Breast epithelium (tissue), 4 donors: ENCODE data around the gene SYNE1. TPM values are rescaled to one million over a fixed set of nuclear protein-coding genes. Genes with fewer than 3 reads are reported as not detected.

Experiments
- DNase-seq, 2 donors: peaks; one replicate each; pipeline ENCODE4 v3.0.0-alpha.2; 2019; ENCODE audit warnings: low spot score in 2 of 2
- H3K27ac ChIP-seq, 2 donors: fragments of 200-600 bp; sonication (generic) in 1 of 2; one replicate each; pipeline ENCODE4 v1.5.1; 2016 to 2019; ENCODE audit warnings: mild to moderate bottlenecking in 1 of 2
- H3K27me3 ChIP-seq, 2 donors: fragments of 200-600 bp; sonication (generic) in 1 of 2; one replicate each; pipeline versions ENCODE4 v1.5.1 to v1.6.0; 2017 to 2019; ENCODE audit warnings: control low read depth in 1 of 2, mild to moderate bottlenecking in 1 of 2
- H3K36me3 ChIP-seq: fragments of 200-600 bp; one replicate; pipeline ENCODE4 v1.5.1; 2019
- H3K4me1 ChIP-seq, 2 donors: fragments of 200-600 bp; sonication (generic); one replicate each; pipeline ENCODE4 v1.5.1; 2016 to 2019; ENCODE audit warnings: control low read depth in 1 of 2
- H3K4me3 ChIP-seq, 3 donors: fragments of 200-600 bp; sonication (generic); 1 replicate in 2 of 3; 2 replicates in 1 of 3; pipeline ENCODE4 v1.5.1; 2016 to 2019; ENCODE audit warnings: mild to moderate bottlenecking in 3 of 3, moderate library complexity in 2 of 3
- H3K9me3 ChIP-seq, 2 donors: fragments of 200-600 bp; sonication (generic) in 1 of 2; one replicate each; pipeline ENCODE4 v1.5.1; 2016 to 2019; ENCODE audit warnings: control low read depth in 1 of 2
- POLR2A ChIP-seq: fragments of 450-650 bp; IDR thresholded peaks from one replicate; pipeline ENCODE4 v1.6.1; 2016; ENCODE audit warnings: antibody characterized with exemption, mild to moderate bottlenecking, moderate library complexity
- POLR2AphosphoS5 ChIP-seq, 3 donors: sonication (generic); formaldehyde crosslinking; IDR thresholded peaks; one replicate each; pipeline ENCODE4 v1.6.1; 2017; ENCODE audit warnings: antibody characterized with exemption in 3 of 3
- intact Hi-C: fragments of 100-400 bp; cut with DNase I; formaldehyde crosslinking; loops from one replicate; pipeline ENCODE4 v1.15.1; 2023; ENCODE audit warnings: low total_unique reads
- total RNA-seq, 3 donors: library from RNA; depleted of rRNA; stranded (reverse); fragments of >200 nt; gene quantifications; one replicate each; pipeline ENCODE4 v1.1.0, GENCODE V29; 2016
- TF ChIP-seq, protein P1 (sequence below), 3 donors: fragments of 450-650 bp; IDR thresholded peaks; one replicate each; pipeline ENCODE4 v1.5.1; 2016 to 2017; ENCODE audit warnings: antibody characterized with exemption in 3 of 3, mild to moderate bottlenecking in 3 of 3, moderate library complexity in 3 of 3

SYNE1 gene
- total RNA-seq, 3 donors from 2014 or later: 80.9 to 106 (median 95.7) TPM

DNA sequence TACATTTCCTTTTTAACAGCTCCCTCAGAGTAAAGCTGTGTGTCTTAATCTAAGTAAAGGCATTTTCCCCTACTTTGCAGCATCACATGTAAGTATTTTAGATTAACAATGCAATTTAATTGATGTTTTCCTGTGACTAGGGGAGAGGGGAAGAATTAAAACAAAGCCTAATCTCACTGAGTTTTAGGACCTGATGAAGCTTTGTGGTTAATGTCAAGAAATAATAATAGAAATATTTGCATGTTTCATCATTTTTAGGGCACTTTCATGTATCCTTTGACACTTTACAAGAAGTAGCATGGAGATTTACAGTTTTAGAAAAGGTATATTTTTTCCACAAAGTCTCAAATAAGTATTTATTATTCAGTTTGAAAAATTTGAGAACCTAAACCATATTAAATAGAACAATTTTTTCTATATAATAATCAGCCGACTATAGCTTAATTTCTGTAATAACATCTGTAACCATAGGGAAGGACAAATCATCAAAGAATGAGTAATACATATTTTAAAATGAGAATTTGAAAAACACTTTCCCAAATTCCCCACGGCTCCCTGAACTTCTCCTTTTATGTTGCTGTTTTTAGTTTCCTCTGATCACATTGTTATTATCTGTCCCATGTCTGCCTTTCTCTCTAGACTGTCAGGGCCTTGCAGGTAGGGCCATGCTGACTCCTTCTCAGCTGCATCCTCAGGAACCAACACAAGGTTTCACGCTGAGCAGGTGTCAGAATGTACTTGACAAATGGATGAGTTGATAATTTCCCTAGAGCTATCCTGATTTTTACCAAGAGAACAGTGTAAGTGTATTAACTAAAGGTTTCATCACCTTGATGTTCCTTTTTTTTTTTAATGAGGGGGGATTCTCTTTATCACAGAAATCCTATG, 338.1 kb downstream of the SYNE1 start:
- H3K9me3 ChIP-seq: no peaks in the 10 kb centered on the region
- no peaks in the 10 kb centered on the region for H3K27me3 ChIP-seq
- H3K4me3 ChIP-seq: no peak overlapping the region
- no peak for DNase-seq
- no peak overlapping the region for H3K27ac ChIP-seq
- no peaks in the 10 kb centered on the region for H3K4me1 ChIP-seq
- intact Hi-C loops: no loop called here
- H3K36me3 ChIP-seq: no peaks in the 10 kb centered on the region
- TF ChIP-seq POLR2AphosphoS5 (IDR thresholded peaks at IDR 0.05): no peak
- no peak for TF ChIP-seq POLR2A
- TF ChIP-seq, protein P1, sequence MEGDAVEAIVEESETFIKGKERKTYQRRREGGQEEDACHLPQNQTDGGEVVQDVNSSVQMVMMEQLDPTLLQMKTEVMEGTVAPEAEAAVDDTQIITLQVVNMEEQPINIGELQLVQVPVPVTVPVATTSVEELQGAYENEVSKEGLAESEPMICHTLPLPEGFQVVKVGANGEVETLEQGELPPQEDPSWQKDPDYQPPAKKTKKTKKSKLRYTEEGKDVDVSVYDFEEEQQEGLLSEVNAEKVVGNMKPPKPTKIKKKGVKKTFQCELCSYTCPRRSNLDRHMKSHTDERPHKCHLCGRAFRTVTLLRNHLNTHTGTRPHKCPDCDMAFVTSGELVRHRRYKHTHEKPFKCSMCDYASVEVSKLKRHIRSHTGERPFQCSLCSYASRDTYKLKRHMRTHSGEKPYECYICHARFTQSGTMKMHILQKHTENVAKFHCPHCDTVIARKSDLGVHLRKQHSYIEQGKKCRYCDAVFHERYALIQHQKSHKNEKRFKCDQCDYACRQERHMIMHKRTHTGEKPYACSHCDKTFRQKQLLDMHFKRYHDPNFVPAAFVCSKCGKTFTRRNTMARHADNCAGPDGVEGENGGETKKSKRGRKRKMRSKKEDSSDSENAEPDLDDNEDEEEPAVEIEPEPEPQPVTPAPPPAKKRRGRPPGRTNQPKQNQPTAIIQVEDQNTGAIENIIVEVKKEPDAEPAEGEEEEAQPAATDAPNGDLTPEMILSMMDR (IDR thresholded peaks at IDR 0.05): no peak

DNA sequence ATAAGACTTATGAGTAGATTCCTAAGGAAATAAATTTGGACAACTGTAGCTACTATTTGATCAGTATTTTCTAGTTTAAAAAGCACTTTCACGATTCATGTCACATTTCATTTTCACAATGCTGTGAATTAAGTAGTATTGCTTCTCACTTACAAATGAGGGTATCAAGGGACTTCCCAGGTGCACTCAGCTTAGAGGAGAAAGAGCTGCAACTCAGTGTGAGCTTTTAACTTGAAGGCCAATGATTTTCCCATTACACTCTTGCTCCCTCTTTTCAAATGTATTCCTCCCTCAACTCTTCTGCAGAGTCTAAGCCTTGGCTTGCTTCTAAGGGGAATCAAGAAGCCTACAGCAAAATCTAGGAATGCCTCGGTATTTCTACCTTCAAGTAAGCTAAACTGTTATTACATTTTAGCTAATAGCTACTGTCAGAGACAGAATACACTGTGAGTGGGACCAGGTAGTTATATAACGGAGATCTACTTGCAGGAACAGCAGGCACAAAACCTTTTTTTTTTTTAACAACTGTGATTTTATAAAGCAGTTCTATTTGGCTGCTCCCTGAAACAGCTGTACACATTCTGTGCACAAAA, 339.0 kb downstream of the SYNE1 start:
- Histone ChIP-seq H3K27me3 (no peaks in the 10 kb centered on the region), H3K4me3 (no peak overlapping the region), H3K36me3 (no peaks in the 10 kb centered on the region), H3K4me1 (no peaks in the 10 kb centered on the region), H3K27ac (no peak overlapping the region), H3K9me3 (no peaks in the 10 kb centered on the region)
- no peak for TF ChIP-seq POLR2AphosphoS5 (IDR thresholded peaks at IDR 0.05)
- TF ChIP-seq, protein P1 (IDR thresholded peaks at IDR 0.05): no peak
- intact Hi-C loops: no loop called here
- DNase-seq: no peak

GRCh38 chr6:152296648-152297376, 340.4 kb downstream of the SYNE1 start:
- Histone ChIP-seq H3K27ac (no peak overlapping the region), H3K9me3 (no peaks in the 10 kb centered on the region), H3K4me3 (no peak overlapping the region), H3K4me1 (no peaks in the 10 kb centered on the region), H3K27me3 (no peaks in the 10 kb centered on the region), H3K36me3 (peaks cover 8% of the 10 kb centered on the region)
- intact Hi-C loops: no loop called here
- no peak for DNase-seq
- TF ChIP-seq, protein P1 (IDR thresholded peaks at IDR 0.05): no peak
- no peak for TF ChIP-seq POLR2AphosphoS5 (IDR thresholded peaks at IDR 0.05)
- TF ChIP-seq POLR2A: no peak

GRCh38 chr6:152295920-152296319, 341.2 kb downstream of the SYNE1 start:
- TF ChIP-seq POLR2AphosphoS5 (IDR thresholded peaks at IDR 0.05) (no peak), POLR2A (no peak)
- TF ChIP-seq, protein P1 (IDR thresholded peaks at IDR 0.05): no peak
- Histone ChIP-seq H3K4me3 (no peak overlapping the region), H3K27me3 (no peaks in the 10 kb centered on the region), H3K27ac (no peak overlapping the region), H3K4me1 (no peaks in the 10 kb centered on the region), H3K9me3 (no peaks in the 10 kb centered on the region), H3K36me3 (peaks cover 8% of the 10 kb centered on the region)
- no peak for DNase-seq
- intact Hi-C loops: no loop called here
